HG02973 (cell line): Measurements from ENCODE around the gene PWWP2B.
"Not testable (repeated sequence)": the region's sequence is repeated elsewhere in the genome, so short reads cannot be mapped to it uniquely, and the experiment has no call there.

Source experiments
- ATAC-seq: cut with Tn5 transposase; IDR thresholded peaks from one replicate; pipeline ENCODE4 v1.9.1; 2021; ENCODE audit warnings: moderate library complexity; ENCODE audit not compliant: unreplicated experiment

The PWWP2B gene

DNA sequence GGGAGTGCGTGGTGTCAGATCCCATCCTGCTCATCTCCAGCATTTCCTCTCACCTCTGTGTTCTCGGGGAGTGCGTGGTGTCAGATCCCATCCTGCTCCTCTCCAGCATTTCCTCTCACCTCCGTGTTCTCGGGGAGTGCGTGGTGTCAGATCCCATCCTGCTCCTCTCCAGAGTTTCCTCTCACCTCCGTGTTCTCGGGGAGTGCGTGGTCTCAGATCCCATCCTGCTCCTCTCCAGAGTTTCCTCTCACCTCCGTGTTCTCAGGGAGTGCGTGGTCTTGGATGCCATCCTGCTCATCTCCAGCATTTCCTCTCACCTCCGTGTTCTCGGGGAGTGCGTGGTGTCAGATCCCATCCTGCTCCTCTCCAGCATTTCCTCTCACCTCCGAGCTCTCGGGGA is 18.0 kb upstream of the PWWP2B start:
- ATAC-seq = not testable (repeated sequence)

DNA sequence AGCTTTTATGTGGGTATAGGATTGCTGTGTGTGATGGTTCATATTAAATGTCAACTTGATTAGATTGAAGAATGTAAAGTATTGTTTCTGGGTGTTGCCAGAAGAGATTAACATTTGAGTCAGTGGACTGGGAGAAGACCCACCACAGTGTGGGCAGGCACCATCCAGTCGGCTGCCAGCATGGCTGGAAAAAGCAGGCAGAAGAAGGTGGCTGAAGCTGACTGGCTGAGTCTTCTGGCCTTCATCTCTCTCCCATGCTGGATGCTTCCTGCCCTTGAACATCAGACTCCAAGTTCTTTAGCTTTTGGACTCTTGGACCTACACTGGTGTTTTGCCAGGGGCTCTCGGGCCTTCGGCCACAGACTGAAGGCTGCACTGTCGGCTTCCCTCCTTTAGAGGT is 16.0 kb upstream of the PWWP2B start:
- not testable (repeated sequence) for ATAC-seq

DNA sequence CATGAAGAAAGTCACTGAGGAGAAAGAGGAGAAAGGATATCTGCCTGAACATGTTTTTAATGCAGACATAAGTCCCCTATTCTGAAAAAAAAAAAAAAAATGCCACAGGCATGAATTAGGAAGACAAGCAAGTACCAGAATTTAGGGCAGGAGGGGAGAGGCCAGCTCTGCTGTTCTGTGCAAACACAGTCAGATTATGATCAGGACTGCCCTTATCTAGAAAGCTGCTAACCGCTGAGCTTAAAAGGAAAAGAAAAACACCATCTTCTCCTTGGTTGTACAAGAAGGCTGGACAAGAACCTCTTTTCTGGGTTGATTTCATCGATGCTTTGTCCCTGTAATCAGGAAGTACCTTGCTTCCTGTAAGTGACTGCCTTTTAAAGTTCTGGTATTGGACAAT is 15.3 kb upstream of the PWWP2B start:
- ATAC-seq = no peak

DNA sequence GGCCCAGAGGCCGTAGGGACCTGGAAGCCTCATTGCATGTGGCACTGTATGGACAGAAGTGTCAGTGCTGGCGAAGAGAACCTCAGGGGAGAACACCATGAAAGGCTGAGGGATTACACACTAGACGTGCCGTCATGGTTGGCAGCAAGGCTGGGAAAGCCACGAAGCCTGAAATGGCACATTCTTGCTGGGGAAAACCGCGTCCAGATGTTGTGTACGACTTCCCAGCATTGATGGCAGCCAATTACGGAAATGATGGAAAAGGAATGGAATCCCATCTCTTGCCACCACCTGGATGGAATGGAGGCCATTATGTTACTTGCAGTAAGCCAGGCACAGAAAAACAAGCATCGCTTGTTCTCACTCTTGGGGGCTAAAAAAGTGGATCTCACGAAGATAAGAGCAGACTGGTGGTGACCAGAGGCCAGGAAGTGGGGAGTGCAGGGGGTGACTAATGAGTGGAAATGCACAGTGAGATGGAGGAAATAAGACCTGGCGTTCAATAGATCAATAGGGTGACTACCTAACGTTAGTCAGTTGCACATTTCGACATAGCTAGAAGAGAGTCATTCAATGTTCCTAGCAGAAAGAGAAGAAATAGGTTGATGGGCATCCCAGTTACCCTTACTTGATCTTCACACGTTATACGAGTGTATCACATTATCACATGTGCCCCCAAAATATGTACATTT is 14.6 kb upstream of the PWWP2B start:
- ATAC-seq = no peak

DNA sequence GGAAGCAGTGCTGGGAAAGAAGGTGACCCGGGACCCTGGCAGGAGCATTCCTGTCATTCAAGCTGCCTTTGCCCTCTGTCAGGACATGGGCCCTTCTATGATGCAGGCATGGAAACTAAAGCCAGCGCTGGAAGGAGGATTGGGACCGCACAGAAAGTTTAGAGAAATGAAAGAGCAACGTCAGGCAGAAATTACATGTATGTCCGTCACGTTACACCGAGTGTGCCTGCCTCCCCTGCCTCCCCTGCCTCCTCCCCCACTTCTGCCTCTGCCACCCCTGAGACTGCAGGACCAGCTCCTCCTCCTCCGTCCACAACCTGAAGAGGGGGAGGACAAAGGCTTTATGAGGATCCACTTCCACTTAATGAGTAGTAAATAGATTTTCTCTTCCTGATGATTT is 13.9 kb upstream of the PWWP2B start:
- ATAC-seq = no peak

DNA sequence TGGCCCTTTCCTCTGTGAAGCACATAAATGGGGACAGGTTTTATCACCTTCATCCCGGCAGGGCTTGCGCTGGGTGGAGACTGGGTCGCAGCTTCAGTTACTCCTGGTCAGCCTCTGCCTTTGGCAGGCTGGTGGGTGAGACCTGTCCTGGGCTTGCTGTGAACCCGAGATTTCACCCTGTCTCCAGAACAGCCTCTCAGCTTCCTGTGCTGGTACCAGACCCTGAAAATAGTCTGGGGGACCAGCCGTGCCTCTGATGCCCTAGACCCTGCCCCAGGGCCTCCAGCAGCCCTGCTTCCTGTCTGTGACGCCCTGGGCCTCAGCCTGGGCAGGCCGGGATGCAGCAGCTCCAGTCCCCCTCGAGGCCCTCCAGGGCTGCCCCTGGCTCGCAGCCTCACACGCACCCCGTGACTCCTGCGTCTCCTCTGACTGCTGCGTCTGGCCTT is 13.2 kb upstream of the PWWP2B start:
- no peak for ATAC-seq

DNA sequence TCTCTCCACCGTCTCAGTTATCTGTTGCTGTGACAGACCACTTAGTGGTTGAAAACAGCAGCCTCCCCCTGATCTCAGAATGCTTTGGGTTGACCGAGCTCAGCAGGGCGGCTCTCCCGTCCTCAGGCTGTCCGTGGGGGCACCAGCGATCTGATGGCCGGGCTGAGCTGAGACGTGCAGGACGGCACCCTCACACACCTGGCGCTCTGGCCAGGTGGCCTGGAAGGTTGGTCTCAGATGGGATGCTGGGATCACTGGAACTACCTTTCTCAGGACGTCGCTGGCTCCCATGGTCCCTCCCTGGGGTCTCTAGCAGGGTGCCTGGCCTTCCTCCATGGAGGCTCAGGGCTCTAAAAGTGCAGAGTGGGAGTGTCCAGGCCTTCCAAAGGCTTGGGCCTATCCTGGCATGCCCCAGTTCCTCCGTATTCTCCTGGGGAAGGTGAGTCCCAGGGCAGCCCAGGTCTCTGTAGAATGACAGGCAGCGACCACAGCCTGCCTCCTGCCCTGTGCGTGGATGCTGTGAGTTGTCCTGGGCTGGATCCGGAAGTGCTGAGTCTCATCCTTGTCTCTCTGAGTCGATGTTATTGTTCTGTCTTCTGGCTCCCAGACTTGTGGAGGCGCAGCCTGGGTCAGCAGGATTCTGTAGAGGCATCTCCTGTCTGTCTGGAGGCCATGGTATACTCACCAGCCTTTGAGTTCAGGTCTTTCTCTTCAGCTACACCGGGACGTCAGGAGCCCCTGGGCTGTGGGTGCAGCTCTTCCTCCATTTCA is 12.2 kb upstream of the PWWP2B start:
- ATAC-seq = no peak

DNA sequence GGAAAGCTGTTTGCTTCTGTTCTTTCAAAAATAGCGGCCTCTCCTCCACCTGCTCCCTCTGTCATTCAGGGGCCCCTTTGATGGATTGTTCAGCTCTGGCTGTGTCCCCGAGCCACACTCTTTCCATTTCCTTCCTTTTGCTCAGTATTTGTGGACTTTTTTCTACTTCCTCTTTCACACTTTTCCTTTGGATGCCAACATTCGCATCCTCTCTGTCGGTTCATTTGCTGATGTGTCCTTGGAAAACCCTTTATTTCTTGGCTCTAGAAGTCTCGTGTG is 11.7 kb upstream of the PWWP2B start:
- ATAC-seq = no peak

DNA sequence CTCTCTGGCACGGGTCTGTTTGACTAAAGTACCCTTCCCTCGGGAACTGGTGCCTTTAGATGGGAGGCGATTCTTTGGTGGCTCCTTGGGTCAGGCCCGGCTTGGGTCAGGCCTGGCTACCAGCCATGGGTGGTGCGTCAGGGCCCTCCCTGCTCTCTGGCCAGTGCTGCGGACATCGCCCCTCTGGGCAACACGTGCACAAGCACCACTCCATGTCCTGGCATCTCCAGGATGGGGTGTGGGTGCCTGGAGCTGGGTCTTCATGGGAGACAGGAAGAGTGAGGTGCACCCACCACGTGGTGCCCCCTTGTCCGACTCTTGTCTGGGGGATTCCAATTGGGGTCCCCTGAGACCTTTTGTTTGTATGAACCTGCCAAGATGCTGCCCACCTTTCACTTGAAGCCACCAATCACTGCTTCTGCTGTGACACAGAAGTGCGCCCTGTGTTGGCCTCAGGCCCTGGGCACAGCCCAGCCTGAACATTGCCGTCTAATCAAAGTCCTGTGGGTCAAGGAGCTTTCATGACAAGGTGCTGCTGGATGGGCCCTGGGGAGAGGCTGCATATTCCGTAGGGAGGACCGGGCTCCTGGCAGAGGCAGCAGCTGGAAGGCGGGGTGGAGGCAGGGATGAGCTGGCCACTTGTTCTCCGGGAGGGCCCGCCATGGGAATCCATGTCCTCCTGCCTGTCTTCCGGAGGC is 11.1 kb upstream of the PWWP2B start:
- no peak for ATAC-seq

DNA sequence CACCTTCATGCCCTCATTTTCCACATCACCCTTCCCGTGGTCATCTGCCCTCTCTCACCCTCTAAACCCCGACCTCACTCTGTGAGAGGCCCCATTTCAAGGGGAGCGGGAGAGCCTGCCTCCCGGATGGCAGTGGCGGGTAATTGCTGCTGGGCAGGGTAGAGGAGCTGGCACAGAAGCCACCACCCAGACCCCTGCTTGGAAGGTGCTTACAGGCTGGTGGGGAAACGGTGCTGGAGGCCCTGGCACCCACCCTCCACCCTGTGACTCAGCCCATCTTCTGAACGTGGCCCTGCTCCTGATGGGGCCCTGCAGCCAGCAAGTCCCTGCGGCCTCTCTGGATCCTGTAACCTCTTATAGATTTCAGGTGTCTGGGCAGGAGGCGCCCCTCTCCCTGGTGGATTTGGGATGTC is 10.6 kb upstream of the PWWP2B start:
- ATAC-seq = no peak

DNA sequence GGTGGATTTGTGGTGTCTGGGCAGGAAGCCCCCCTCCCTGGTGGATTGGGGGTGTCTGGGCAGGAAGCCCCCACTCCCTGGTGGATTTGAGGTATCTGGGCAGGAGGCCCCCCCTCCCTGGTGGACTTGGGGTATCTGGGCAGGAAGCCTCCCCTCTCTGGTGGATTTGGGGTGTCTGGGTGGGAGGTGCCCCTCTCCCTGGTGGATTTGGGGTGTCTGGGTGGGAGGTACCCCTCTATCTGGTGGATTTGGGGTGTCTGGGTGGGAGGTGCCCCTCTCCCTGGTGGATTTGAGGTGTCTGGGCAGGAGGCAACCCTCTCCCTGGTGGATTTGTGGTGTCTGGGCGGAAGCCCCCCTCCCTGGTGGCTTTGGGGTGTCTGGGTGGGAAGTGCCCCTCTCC is 10.1 kb upstream of the PWWP2B start:
- ATAC-seq = not testable (repeated sequence)

DNA sequence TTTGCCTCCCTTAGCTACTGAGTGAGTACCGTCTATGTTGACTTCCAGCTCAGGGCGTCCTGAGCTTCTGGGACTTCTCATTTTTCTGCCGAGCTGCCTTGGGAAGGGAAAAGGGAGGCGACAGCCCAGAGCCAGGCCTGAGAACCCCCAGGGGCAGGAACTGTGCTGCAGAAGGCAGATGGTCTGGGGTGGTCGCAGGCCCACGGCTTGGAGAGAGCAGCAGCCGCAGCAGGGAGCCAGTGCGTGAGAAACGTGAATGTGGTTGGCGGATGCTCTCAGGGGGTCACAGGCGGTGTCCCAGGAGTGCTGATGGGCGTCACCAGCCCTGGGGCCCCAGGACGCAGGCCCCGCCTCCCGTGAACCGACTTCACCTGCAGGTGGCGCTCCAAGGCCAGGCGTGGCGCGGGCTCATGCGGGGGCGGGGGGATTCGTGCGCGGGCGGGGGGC is 9.2 kb upstream of the PWWP2B start:
- ATAC-seq = peak; percentile 48

DNA sequence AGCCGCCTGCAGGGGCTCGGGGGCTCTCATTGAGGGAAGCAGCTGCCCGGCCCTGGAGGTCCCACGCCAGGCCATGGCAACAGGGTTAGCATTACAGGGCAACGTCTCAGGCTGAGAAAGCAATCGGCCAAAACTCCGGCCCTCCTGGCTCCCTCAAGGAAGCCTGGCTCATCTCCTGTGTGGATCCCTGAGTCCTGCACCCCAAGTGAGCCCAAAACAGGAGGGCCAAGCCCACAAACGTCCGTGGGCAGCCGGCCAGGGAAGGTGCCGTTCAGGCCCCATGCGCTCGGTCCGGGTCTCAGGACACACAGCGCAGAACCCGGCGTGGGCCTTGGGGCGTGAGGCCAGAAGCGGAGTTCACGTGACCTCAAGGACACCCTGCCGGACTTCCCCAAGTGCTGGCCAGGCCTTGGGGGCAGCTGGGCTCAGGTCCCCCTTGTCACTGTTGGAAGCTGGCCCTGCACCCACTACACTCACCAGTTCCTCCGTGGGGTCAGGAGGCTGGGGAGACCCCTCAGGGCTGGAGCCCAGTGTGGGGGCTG is 8.0 kb upstream of the PWWP2B start:
- ATAC-seq = no peak

DNA sequence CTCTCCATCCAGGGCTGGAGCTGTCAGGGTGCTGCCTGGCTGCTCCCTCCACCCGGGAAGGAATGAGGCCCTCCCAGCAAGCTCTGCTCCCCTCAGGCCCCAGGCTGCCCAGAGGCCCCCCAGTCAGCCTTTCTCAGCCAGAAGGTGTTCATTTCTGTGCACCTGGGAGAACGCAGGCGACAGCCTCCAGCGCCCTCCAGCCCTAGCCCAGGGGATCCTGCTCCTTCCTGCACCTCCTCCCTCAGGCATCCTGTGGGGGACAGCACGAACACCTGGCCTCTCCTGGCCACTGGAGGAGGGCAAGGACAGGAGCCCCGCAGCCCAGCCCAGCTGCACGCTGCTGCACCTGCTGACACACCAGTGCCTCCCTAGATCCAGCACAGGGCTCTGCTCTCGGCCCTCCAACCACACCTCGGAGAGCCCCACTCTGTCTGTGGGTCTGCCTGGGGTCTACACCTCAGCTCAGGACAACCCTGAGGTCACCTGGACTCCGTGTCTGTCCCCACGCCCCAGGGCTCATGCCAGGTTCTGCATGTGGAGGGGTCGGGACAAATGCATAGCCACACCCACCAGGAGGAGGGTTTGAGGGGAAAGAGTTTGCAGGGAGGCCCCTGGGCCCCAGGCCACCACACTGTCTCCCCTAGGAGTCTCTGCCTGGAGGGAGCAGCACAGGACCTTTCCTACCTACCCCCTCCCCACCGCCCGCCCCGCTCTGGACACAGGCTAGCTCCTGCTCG is 7.4 kb upstream of the PWWP2B start:
- no peak for ATAC-seq

DNA sequence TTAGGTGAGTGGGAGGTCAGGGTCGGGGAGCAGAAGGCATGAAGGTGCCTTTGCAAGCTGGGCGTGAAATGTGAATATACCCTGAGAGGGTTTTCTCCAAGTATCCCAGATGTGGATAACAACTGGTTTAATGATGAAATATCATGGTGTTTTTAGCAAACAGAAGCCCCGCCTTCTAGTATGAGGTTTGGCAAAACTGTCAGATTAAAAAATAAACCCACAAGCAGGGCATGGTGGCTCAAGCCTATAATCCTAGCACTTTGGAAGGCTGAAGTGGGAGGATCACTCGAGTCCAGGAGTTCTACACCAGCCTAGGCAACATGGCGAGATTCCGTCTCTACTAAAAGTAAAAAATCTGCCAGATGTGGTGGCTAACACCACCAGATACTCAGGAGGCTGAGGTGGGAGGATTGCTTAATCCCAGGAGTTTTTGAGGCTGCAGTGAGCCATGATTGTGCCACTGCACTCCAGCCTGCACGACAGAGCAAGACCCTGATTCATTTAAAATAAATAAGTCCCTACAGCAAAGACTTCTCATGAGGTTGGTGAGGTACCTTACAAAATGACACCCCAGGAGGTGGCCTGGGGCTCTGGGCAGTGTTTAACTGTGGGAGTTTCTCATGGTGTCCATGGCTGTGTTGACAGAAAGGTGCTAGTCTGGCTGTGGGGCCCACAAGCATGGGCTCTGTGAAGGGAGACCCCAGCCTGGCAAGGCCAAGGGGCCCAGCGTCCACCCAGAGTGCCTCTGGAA is 6.7 kb upstream of the PWWP2B start:
- ATAC-seq = no peak

DNA sequence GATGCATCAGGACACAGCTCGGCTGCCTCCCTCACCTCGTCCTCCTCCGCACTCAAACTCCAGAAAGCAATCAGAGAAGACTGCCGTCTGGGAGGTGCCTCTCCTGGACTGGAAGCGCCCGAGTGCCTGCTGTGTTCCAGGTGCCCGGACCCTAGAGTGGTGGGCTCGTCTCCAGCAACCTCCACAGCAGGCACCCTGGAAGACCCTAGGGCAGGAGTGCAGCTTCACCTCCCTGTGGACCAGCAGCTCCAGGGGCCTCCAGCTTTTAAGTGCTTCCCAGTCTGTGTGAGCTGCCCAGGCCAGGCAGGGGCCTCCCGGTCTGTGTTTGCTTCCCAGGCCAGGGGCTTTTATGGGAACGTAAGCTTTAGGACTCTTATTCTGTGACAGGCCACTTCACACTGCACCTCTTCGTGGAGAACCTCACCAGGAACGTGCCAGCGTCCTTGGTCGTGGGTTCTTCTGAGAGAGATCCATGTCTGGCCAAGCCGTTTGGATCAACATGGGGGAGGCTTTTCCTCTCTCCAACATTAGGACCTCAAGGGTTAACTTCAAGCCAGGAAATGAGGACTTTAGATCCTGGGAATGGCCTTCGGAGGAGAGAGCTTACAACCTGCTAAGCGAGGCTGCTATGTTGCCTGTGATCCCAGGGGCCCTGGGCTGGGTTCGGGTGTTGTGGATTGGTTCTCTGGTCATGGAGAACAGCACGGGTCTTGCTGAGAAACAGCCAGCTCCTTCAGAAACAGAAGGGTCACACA is 5.9 kb upstream of the PWWP2B start:
- no peak for ATAC-seq

DNA sequence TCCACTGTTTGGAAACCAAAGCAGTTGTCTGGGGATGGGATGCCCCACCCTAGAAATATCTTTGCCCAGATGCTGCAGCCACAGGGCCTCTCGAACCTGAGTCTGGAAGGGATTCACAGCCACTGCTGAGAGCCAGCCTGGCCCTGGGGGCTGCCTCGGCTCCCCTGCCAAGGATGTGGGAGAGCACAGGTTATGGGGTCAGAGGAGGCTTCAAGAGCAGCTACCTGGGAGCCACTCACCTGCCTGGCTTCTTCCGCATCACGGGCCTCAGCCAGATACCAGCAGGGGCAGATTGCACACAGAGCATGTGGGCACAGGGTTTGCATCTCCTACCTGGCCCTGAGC is 5.4 kb upstream of the PWWP2B start:
- ATAC-seq = no peak

DNA sequence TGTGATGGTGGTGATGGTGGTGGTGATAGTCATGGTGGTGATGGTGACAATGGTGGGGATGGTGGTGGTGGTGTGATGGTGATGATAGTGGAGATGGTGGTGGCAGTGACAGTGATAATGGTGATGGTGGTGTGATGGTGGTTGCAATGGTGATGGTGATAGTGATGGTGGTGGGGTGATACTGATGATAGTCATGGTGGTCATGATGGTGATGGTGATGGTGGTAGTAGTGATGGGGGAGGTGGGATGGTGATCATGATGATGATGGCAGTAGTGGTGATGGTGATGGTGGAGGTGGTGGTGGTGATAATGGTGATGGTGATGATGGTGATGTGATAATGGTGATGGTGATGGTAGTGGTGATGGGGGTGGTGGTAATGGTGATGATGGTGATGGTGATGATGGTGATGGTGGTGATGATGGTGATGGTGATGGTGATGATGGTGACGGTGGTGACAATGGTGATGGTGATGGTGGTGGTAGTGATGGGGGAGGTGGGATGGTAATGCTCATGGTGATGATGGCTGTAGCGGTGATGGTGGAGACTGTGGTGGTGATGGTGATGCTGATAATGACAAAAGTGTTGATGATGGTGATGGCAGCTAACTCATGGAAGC is 4.7 kb upstream of the PWWP2B start:
- ATAC-seq = no peak
